Measurements from ENCODE around the gene KCNK18. TPM values are rescaled to one million over a fixed set of nuclear protein-coding genes. Genes with fewer than 3 reads are reported as not detected.

KCNK18 gene
- total RNA-seq, 1 donor from 2014 or later = not detected

DNA sequence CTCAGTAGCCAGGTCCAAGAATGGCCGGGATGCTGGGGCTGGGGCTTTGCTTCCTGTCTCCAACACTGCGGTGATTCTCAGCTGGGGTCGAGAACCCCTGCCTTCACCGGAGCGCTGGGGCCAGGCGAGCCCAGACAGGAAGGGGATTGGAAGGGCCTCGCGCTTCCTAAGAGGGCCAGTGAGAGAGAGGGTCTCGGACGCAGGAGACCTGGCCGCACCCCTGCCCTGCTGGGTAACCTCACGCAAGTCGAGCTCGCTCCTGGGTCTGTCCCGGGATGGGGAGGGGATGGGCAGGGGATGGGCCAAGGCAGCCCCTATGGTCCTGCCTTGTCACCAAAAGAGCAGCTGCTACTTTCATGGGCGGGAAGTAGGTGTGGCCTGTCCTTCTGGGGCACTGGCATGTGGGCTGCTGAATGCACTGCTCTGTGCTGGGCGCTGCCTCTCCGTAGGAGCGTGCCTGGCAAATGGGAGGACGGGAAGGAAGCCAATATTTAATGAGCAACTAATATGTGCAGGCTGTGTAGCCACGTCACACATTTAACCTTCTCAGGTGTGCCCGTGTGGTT, 20.0 kb downstream of the KCNK18 start:
- Mint-ChIP-seq H3K27me3 (ENCODE audit: insufficient read depth, low read depth) (peaks cover 30% of the 10 kb centered on the region), H3K9me3 (peaks cover 11% of the 10 kb centered on the region), H3K36me3 (peaks cover 2% of the 10 kb centered on the region), H3K27ac (no peak overlapping the region), H3K4me3 (peak overlapping the region; percentile 82), H3K4me1 (peaks cover 22% of the 10 kb centered on the region)
- H3K36me3 ChIP-seq = no peaks in the 10 kb centered on the region
- no peaks in the 10 kb centered on the region for H4K20me1 ChIP-seq (ENCODE audit: low read depth)
- peak overlapping the region; percentile 100 for H2AFZ ChIP-seq (replicated peaks)
- no peaks in the 10 kb centered on the region for H3K79me2 ChIP-seq (ENCODE audit: low read depth)
- peak overlapping the region; percentile 94 for H3K4me2 ChIP-seq
- no peak overlapping the region for H3K9ac ChIP-seq
- DNase-seq (ENCODE audit: low spot score) = peak; percentile 57
- H3F3A ChIP-seq (ENCODE audit: low read depth) = peaks cover 8% of the 10 kb centered on the region
- peaks cover 50% of the 10 kb centered on the region for H3K27me3 ChIP-seq
- TF ChIP-seq EZH2 (IDR thresholded peaks at IDR 0.05) (no peak), EZH2phosphoT487 (IDR thresholded peaks at IDR 0.05) (no peak)
- TF ChIP-seq, protein P1, sequence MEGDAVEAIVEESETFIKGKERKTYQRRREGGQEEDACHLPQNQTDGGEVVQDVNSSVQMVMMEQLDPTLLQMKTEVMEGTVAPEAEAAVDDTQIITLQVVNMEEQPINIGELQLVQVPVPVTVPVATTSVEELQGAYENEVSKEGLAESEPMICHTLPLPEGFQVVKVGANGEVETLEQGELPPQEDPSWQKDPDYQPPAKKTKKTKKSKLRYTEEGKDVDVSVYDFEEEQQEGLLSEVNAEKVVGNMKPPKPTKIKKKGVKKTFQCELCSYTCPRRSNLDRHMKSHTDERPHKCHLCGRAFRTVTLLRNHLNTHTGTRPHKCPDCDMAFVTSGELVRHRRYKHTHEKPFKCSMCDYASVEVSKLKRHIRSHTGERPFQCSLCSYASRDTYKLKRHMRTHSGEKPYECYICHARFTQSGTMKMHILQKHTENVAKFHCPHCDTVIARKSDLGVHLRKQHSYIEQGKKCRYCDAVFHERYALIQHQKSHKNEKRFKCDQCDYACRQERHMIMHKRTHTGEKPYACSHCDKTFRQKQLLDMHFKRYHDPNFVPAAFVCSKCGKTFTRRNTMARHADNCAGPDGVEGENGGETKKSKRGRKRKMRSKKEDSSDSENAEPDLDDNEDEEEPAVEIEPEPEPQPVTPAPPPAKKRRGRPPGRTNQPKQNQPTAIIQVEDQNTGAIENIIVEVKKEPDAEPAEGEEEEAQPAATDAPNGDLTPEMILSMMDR (IDR thresholded peaks at IDR 0.05) = no peak
- no peaks in the 10 kb centered on the region for H3K4me1 ChIP-seq
- no peaks in the 10 kb centered on the region for H3K9me3 ChIP-seq (ENCODE audit: low read depth)
- H3K4me3 ChIP-seq = peak overlapping the region; percentile 59
- H3K27ac ChIP-seq = no peak overlapping the region

DNA sequence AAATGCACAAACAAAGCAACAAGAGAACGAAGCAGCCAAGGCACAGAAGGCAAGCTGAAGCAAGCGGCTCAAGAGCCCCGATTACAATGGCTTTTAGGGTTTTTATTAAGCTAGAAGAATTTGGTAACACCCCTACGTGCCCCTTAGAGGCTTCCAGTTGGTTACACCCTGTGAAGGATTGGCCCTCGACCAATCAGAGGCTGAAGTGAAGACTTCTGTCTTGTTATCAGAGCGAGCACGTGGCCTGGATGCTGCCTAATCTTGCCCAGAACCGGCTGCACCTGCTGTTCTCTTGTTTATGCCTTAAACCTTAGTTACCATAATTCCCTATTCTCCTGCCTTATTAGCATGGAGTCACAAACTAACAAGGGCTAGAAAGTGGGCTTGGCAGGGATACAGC, 21.4 kb downstream of the KCNK18 start:
- Mint-ChIP-seq H3K4me3 (no peak overlapping the region), H3K27me3 (ENCODE audit: insufficient read depth, low read depth) (peaks cover 27% of the 10 kb centered on the region), H3K36me3 (peaks cover 2% of the 10 kb centered on the region), H3K4me1 (peaks cover 34% of the 10 kb centered on the region), H3K27ac (no peak overlapping the region), H3K9me3 (peaks cover 7% of the 10 kb centered on the region)
- H3K27me3 ChIP-seq = peaks cover 50% of the 10 kb centered on the region
- no peaks in the 10 kb centered on the region for H3K4me1 ChIP-seq
- H3K9ac ChIP-seq = no peak overlapping the region
- peak; percentile 45 for DNase-seq (ENCODE audit: low spot score)
- H3K4me2 ChIP-seq = no peak overlapping the region
- H2AFZ ChIP-seq (replicated peaks) = no peak overlapping the region
- H3K4me3 ChIP-seq = no peak overlapping the region
- H3K27ac ChIP-seq = no peak overlapping the region
- no peaks in the 10 kb centered on the region for H3K9me3 ChIP-seq (ENCODE audit: low read depth)
- H3K79me2 ChIP-seq (ENCODE audit: low read depth) = no peaks in the 10 kb centered on the region
- H4K20me1 ChIP-seq (ENCODE audit: low read depth) = no peaks in the 10 kb centered on the region
- H3F3A ChIP-seq (ENCODE audit: low read depth) = peaks cover 8% of the 10 kb centered on the region
- H3K36me3 ChIP-seq = no peaks in the 10 kb centered on the region
- no peak for TF ChIP-seq EZH2phosphoT487 (IDR thresholded peaks at IDR 0.05)
- TF ChIP-seq, protein P1 (IDR thresholded peaks at IDR 0.05) = no peak
- no peak for TF ChIP-seq EZH2 (IDR thresholded peaks at IDR 0.05)

DNA sequence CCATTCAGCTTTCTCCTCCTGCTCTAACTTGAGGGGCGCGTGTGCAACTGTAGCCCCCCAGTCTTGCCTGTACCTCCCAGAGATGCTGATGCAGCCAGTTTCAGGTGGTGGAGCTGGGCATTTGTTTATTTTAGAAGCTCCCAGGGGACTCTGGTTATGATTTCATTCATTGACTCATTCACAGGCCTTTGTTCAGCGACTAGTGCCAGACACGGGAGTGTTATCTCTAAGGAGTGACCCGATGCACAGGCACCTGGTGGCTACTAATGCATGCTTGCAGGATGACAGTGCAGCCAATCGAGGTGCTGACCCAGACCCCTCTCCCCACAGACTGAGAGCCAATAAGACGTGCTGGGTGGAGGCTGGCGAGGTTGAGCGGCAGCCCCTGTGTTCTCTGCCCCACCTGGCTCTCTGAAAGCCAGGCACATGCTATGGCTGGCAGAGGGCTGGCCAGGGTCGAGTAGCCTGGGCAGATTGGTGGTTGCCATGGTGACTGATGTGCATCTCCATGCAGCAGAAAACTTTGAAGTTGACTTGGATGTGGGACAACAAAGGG, 23.9 kb downstream of the KCNK18 start:
- Histone ChIP-seq H4K20me1 (ENCODE audit: low read depth) (no peaks in the 10 kb centered on the region), H3K4me2 (peak overlapping the region; percentile 22), H3K27ac (no peak overlapping the region), H3K36me3 (no peaks in the 10 kb centered on the region), H3K79me2 (ENCODE audit: low read depth) (no peaks in the 10 kb centered on the region), H3F3A (ENCODE audit: low read depth) (peaks cover 8% of the 10 kb centered on the region), H3K27me3 (peaks cover 26% of the 10 kb centered on the region), H3K4me3 (no peak overlapping the region), H3K9ac (no peak overlapping the region), H3K4me1 (no peaks in the 10 kb centered on the region), H3K9me3 (ENCODE audit: low read depth) (no peaks in the 10 kb centered on the region), H2AFZ (replicated peaks) (no peak overlapping the region)
- TF ChIP-seq EZH2 (IDR thresholded peaks at IDR 0.05) (no peak), EZH2phosphoT487 (IDR thresholded peaks at IDR 0.05) (no peak)
- TF ChIP-seq, protein P1 (IDR thresholded peaks at IDR 0.05) = no peak
- peak; percentile 50 for DNase-seq (ENCODE audit: low spot score)
- Mint-ChIP-seq H3K4me1 (peaks cover 48% of the 10 kb centered on the region), H3K36me3 (peaks cover 2% of the 10 kb centered on the region), H3K4me3 (no peak overlapping the region), H3K27ac (no peak overlapping the region), H3K27me3 (ENCODE audit: insufficient read depth, low read depth) (peaks cover 21% of the 10 kb centered on the region), H3K9me3 (peaks cover 3% of the 10 kb centered on the region)

Data from neural progenitor cell (in vitro differentiated cells).